Parathyroid adenoma (tissue), 2 donors: ENCODE measurements around the gene KCTD1.

Experiments used
- H2AFZ ChIP-seq: fragments of 300-600 bp; sonication (generic); one replicate; pipeline ENCODE4 v1.7.0; 2017; ENCODE audit warnings: antibody characterized with exemption, mild to moderate bottlenecking
- H3K27ac ChIP-seq: fragments of 300-600 bp; sonication (generic); one replicate; pipeline ENCODE4 v1.7.0; 2017
- H3K27me3 ChIP-seq: fragments of 300-600 bp; sonication (generic); one replicate; pipeline ENCODE4 v1.7.0; 2017; ENCODE audit warnings: low read length; ENCODE audit not compliant: control insufficient read depth, insufficient read depth
- H3K36me3 ChIP-seq: fragments of 300-600 bp; sonication (generic); one replicate; pipeline ENCODE4 v1.7.0; 2017; ENCODE audit warnings: low read length; ENCODE audit not compliant: control insufficient read depth, insufficient read depth
- H3K4me1 ChIP-seq: fragments of 300-600 bp; sonication (generic); one replicate; pipeline ENCODE4 v1.7.0; 2017; ENCODE audit warnings: control low read depth
- H3K4me2 ChIP-seq: fragments of 300-600 bp; sonication (generic); one replicate; pipeline ENCODE4 v1.7.0; 2017; ENCODE audit warnings: low read length
- H3K4me3 ChIP-seq: fragments of 300-600 bp; sonication (generic); one replicate; pipeline ENCODE4 v1.7.0; 2017; ENCODE audit warnings: low read depth, low read length
- H3K79me2 ChIP-seq: fragments of 300-600 bp; sonication (generic); one replicate; pipeline ENCODE4 v1.7.0; 2017; ENCODE audit warnings: control low read depth
- H3K9ac ChIP-seq: fragments of 300-600 bp; sonication (generic); one replicate; pipeline ENCODE4 v1.7.0; 2017; ENCODE audit warnings: mild to moderate bottlenecking
- H3K9me3 ChIP-seq: fragments of 300-600 bp; sonication (generic); one replicate; pipeline ENCODE4 v1.7.0; 2017; ENCODE audit warnings: low read length; ENCODE audit not compliant: control insufficient read depth
- TF ChIP-seq, protein P1 (sequence below): fragments of 300-600 bp; sonication (generic); IDR thresholded peaks from one replicate; pipeline ENCODE4 v1.7.0; 2017; ENCODE audit warnings: antibody characterized with exemption, mild to moderate bottlenecking
- donor health status: primary hyperparathyroidism.

KCTD1 gene

GRCh38 chr18:26406324-26406723, 142.0 kb downstream of the KCTD1 start:
- H3K27ac ChIP-seq = no peak overlapping the region
- H3K79me2 ChIP-seq = no peaks in the 10 kb centered on the region
- TF ChIP-seq, protein P1, sequence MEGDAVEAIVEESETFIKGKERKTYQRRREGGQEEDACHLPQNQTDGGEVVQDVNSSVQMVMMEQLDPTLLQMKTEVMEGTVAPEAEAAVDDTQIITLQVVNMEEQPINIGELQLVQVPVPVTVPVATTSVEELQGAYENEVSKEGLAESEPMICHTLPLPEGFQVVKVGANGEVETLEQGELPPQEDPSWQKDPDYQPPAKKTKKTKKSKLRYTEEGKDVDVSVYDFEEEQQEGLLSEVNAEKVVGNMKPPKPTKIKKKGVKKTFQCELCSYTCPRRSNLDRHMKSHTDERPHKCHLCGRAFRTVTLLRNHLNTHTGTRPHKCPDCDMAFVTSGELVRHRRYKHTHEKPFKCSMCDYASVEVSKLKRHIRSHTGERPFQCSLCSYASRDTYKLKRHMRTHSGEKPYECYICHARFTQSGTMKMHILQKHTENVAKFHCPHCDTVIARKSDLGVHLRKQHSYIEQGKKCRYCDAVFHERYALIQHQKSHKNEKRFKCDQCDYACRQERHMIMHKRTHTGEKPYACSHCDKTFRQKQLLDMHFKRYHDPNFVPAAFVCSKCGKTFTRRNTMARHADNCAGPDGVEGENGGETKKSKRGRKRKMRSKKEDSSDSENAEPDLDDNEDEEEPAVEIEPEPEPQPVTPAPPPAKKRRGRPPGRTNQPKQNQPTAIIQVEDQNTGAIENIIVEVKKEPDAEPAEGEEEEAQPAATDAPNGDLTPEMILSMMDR = no peak
- no peaks in the 10 kb centered on the region for H3K4me1 ChIP-seq
- no peaks in the 10 kb centered on the region for H3K9me3 ChIP-seq
- no peak overlapping the region for H3K9ac ChIP-seq
- no peak overlapping the region for H2AFZ ChIP-seq
- no peak overlapping the region for H3K4me3 ChIP-seq
- H3K36me3 ChIP-seq = no peaks in the 10 kb centered on the region
- H3K27me3 ChIP-seq = no peaks in the 10 kb centered on the region
- no peak overlapping the region for H3K4me2 ChIP-seq

DNA sequence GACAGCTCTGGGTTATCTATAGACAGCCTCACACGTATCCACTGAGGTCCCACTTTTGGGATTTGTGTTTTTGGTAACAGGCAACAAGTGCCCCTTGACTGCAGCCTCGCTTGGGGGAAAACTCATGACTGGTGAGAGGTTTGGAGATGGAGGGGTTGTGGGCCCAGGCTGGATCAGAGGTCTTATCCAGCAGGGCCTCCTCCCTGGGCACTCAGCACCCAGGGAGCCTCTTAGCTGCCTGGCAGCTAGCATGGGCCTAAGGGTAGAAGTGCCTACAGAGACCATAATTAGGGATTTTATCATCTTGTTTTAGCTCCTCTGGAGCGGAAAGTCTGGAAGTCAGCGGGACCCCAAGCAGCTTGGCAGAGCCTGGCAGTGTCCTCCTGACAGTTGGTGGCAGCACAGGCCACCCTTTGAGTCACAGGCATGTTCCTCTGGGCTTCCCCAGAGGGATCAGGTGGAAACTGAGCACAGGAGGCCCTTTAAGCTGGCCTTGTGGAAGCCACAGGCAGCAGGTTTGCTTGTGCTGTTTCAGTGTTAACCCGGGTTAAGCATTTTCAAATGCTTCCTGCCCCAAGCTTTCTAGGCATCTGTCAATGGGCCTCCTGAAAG, 143.1 kb downstream of the KCTD1 start:
- H3K27me3 ChIP-seq = no peaks in the 10 kb centered on the region
- no peak overlapping the region for H3K27ac ChIP-seq
- H3K79me2 ChIP-seq = no peaks in the 10 kb centered on the region
- no peak overlapping the region for H3K9ac ChIP-seq
- no peaks in the 10 kb centered on the region for H3K4me1 ChIP-seq
- no peaks in the 10 kb centered on the region for H3K9me3 ChIP-seq
- no peaks in the 10 kb centered on the region for H3K36me3 ChIP-seq
- no peak overlapping the region for H3K4me2 ChIP-seq
- TF ChIP-seq, protein P1 = no peak
- no peak overlapping the region for H3K4me3 ChIP-seq
- H2AFZ ChIP-seq = no peak overlapping the region
